Melanocyte of skin (primary cell): ENCODE measurements around the gene NDUFB7. TPM values are rescaled to one million over a fixed set of nuclear protein-coding genes. Genes with fewer than 3 reads are reported as not detected.

Source experiments
- small RNA-seq, 2 donors: library from RNA; depleted of rRNA; stranded (forward); fragments of <200 nt; gene quantifications; one replicate each; pipeline ENCODE3, GENCODE V24; 2012
- total RNA-seq, 2 donors: library from RNA; depleted of rRNA; stranded (reverse); fragments of >200 nt; gene quantifications; 2 replicates each; pipeline ENCODE4 v1.2.3, GENCODE V29; 2012

The NDUFB7 gene
- 100 to 1,000 TPM; 273 to 333 TPM for total RNA-seq

GRCh38 chr19:14571695-14572490 is at the start of gene NDUFB7:
Gene NDUFB7, minus strand, starts transcription at chr19:14572066. Its CDS starts 66 bp downstream, at chr19:14572000.

GRCh38 chr19:14582894-14583340 is 11.1 kb upstream of the NDUFB7 start, which contains the start of gene CLEC17A:
Gene CLEC17A, plus strand, starts transcription at chr19:14583084. Its CDS starts 77 bp downstream, at chr19:14583161.

GRCh38 chr19:14529254-14530004 is 42.4 kb downstream of the NDUFB7 start, which contains the start of gene TECR:
Gene TECR, plus strand, starts transcription at chr19:14529594. Its CDS starts 103 bp downstream, at chr19:14529697.

DNA sequence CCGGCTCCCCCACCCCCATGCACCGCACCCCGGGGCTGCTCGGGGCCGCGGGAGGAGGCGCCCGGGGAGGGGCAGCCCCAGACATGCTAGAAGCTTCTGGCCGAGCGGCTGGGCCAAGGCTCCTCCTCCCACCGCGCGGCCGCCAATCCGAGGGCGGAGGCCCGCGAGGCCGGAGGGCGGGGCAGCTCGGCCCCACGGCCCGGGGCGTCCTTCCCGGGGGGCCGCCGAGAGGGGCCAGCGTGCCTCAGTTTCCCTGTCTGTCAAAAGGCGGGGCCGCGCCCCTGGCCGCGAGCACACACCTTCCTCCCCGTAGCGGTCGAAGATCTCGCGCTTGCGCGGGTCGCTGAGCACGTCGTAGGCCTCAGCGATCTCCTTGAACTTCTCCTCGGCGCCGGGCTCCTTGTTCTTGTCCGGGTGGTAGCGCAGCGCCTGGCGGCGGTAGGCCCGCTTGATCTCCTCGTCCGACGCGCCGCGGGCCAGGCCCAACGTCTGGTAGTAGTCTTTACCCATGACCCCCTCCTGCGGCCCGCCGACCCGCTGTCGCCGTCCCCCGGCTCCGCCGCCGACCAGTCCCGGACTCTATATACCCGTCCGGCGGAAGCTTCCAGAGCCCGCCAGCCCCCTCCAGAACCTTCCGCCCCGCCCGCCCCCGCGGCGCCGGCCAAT is 53.9 kb downstream of the NDUFB7 start, which contains the start of gene DNAJB1:
Gene DNAJB1, minus strand, starts transcription at position 558 of the 666 bp plus-strand sequence. Its CDS starts 48 bp downstream, at position 510.

Small RNA genes lying within 50 kb of the gene (small RNA-seq; reads per million reads assigned to genes)
- gene RN7SL842P, result 0 reads per million in 2 donors

Other genes starting within 250 kb of the NDUFB7 start
- 10 to 100 TPM; 20.0 to 36.0 TPM for gene ADGRE5, start 190.6 kb downstream of the NDUFB7 start, total RNA-seq
- 100 to 1,000 TPM in 1 of 2 donors, 10 to 100 TPM in 1; 95.3 to 170 TPM for gene DDX39A, start 152.7 kb downstream of the NDUFB7 start, total RNA-seq
- gene PKN1, start 138.8 kb downstream of the NDUFB7 start, total RNA-seq, result 10 to 100 TPM; 85.7 to 93.9 TPM
- under 1 TPM in 1 of 2 donors, not detected in 1; 0.33 TPM for gene PTGER1, start 96.7 kb downstream of the NDUFB7 start, total RNA-seq
- gene GIPC1, start 75.9 kb downstream of the NDUFB7 start, total RNA-seq, result 100 to 1,000 TPM; 151 to 208 TPM
- gene DNAJB1, start 53.7 kb downstream of the NDUFB7 start, total RNA-seq, result 100 to 1,000 TPM in 1 of 2 donors, 10 to 100 TPM in 1; 84.0 to 131 TPM
- gene TECR, start 42.5 kb downstream of the NDUFB7 start, total RNA-seq, result 10 to 100 TPM; 77.6 to 78.5 TPM
- gene CLEC17A, start 11.0 kb upstream of the NDUFB7 start, total RNA-seq, result under 1 TPM; under 0.01 to 0.34 TPM
- gene ADGRE3, start 102.8 kb upstream of the NDUFB7 start, total RNA-seq, result not detected
- 10 to 100 TPM in 1 of 2 donors, 1 to 10 TPM in 1; 6.7 to 17.6 TPM for gene ZNF333, start 118.0 kb upstream of the NDUFB7 start, total RNA-seq
- 1 to 10 TPM; 1.4 to 1.7 TPM for gene ADGRE2, start 206.5 kb upstream of the NDUFB7 start, total RNA-seq